SJSA1 (cell line): Measurements from ENCODE around the gene CFAP100. TPM values are rescaled to one million over a fixed set of nuclear protein-coding genes. Genes with fewer than 3 reads are reported as not detected.
A peak's percentile ranks its signal among the peaks of the same experiment; 100 is the strongest.

ENCODE experiments used
- DNase-seq, 2 experiments: peaks; one replicate each; pipeline ENCODE4 v3.0.0-alpha.2; 2015 to 2020; ENCODE audit warnings: low spot score in 2 of 2, low read depth in 1 of 2
- H3K27ac ChIP-seq: fragments of 250-450 bp; sonication (Bioruptor Pico); 2 replicates; pipeline ENCODE4 v1.5.1; 2020; ENCODE audit warnings: mild to moderate bottlenecking, moderate library complexity
- H3K27me3 ChIP-seq: fragments of 250-450 bp; sonication (Bioruptor Pico); replicated peaks from 2 replicates; pipeline ENCODE4 v1.5.1; 2020; ENCODE audit warnings: mild to moderate bottlenecking, moderate library complexity
- H3K36me3 ChIP-seq: fragments of 250-450 bp; sonication (Bioruptor Pico); 2 replicates; pipeline ENCODE4 v1.5.1; 2020; ENCODE audit warnings: mild to moderate bottlenecking
- H3K4me1 ChIP-seq: fragments of 250-450 bp; sonication (Bioruptor Pico); replicated peaks from 2 replicates; pipeline ENCODE4 v1.6.1; 2021; ENCODE audit warnings: mild to moderate bottlenecking
- H3K4me3 ChIP-seq: fragments of 250-450 bp; sonication (Bioruptor Pico); 2 replicates; pipeline ENCODE4 v1.5.1; 2020; ENCODE audit warnings: mild to moderate bottlenecking
- H3K9me3 ChIP-seq: fragments of 250-450 bp; sonication (Bioruptor Pico); replicated peaks from 2 replicates; pipeline ENCODE4 v1.5.1; 2020; ENCODE audit warnings: mild to moderate bottlenecking
- total RNA-seq: library from RNA; depleted of rRNA; stranded (reverse); fragments of >200 nt; shearing (Covaris generic); gene quantifications from 2 replicates; pipeline ENCODE4 v1.2.3, GENCODE V29; 2014

CFAP100 gene
- total RNA-seq, 1 experiment from 2014 or later: not detected

DNA sequence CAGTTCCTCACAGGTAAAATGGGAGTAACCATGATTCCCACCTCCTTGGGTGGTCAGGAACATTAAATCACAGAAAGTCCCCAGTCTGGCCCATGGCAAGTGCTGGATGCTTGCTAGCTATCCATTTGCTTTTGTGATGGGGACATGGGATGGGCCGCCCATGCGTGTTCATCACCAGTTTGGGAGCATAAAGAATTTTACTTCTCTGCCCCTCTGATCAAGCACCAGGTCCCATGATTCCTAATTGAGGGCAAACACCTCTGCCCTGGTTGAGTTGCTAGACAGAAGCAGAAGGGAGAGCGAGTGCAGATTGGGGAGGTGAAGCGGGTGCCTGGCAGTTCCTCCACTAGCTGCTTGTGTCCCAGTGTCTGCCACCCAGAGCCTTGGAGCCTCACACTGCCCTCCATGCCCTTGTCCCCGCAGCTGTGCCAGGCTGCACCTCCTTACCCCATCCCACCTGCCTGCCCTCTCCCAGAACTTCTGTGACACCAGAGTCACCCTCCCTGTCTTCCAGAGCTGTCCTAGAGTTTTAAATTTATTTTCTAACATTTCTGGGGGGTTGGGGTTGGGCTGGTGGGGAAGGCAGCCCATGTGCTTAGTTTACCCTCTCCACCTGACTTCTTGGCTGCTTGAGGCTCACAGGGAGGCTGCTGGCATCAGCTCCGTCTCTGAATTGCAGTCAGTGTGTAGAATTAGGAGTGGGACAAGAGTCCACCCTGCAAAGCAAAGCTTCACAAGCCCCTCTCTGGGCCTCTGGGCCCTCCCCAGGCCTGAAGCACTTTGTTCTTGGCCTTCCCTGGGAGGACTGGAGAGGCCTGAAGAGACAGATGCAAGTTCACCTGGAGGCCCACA, 18.4 kb downstream of the CFAP100 start:
- no peak overlapping the region for H3K27ac ChIP-seq
- no peak overlapping the region for H3K4me3 ChIP-seq
- DNase-seq: no peak
- H3K36me3 ChIP-seq: no peaks in the 10 kb centered on the region
- H3K27me3 ChIP-seq: peaks cover 3% of the 10 kb centered on the region; the same call in 1 of the 2 replicates
- H3K9me3 ChIP-seq: no peaks in the 10 kb centered on the region
- H3K4me1 ChIP-seq: no peaks in the 10 kb centered on the region

GRCh38 chr3:126413693-126414080, 19.0 kb downstream of the CFAP100 start:
- no peaks in the 10 kb centered on the region for H3K9me3 ChIP-seq
- no peaks in the 10 kb centered on the region for H3K4me1 ChIP-seq
- H3K27me3 ChIP-seq: peaks cover 3% of the 10 kb centered on the region; the same call in 1 of the 2 replicates

DNA sequence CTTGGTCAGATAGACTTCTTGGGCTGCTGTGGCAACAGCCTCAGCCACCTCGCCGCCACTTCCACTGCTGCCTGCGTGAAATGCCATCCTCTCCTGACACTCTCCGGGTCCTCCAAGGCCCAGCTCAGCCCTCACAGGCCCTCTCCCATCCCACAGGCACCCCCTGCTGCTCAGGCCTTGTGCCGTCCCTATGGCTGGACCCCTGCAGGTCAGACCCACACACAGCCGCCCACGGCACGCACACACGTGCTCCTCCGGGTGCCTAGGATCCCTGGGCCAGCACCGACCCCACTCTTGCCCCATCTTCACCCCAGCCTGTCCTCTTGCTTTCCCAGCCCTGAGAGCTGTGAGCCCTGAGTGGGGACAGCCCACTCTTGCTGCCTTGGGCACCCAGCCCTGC, 19.7 kb downstream of the CFAP100 start:
- DNase-seq: no peak
- no peak overlapping the region for H3K27ac ChIP-seq
- no peaks in the 10 kb centered on the region for H3K4me1 ChIP-seq
- H3K9me3 ChIP-seq: no peaks in the 10 kb centered on the region
- no peaks in the 10 kb centered on the region for H3K36me3 ChIP-seq
- no peak overlapping the region for H3K4me3 ChIP-seq
- H3K27me3 ChIP-seq: peaks cover 3% of the 10 kb centered on the region; the same call in 1 of the 2 replicates

More at GRCh38 chr3:126413693-126414080, 19.0 kb downstream of the CFAP100 start:
- no peak overlapping the region for H3K27ac ChIP-seq
- no peaks in the 10 kb centered on the region for H3K36me3 ChIP-seq
- peak in 1 of 2 experiments; percentile 24 for DNase-seq
- H3K4me3 ChIP-seq: no peak overlapping the region

DNA sequence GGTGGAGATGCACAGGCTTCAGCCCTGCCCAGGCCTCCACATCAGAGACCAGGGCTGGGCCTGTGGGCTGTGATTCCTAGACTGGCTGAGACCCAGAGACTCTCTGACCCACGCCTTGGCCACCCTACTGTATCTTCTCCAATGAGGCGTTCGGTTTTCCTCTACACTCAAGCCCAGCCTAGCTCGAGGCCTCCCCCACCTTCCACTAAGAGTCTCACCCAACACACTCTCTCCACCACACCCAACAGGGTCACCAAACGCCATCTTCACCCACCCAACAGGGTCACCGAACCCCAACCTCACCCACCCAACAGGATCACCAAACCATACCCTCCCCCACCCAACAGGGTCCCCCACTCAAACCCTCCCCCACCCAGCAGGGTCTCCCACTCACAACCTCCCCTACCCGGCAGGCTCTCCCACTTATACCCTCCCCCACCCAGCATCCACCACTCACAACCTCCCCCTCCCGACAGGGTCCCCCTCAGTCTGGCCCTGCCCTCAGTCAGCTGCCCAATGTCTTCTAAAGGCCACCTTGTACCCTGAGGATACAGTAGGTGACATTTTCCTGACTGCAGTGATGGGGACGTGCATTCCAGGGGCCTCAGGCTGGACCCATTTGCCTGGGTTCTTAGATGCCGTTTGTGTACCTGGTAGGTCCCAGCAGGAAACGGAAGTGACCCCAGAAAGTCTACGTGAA, 20.4 kb downstream of the CFAP100 start:
- H3K4me3 ChIP-seq: no peak overlapping the region
- peaks cover 3% of the 10 kb centered on the region; the same call in 1 of the 2 replicates for H3K27me3 ChIP-seq
- no peaks in the 10 kb centered on the region for H3K36me3 ChIP-seq
- no peak overlapping the region for H3K27ac ChIP-seq
- DNase-seq: peak in 1 of 2 experiments; percentile 35
- H3K9me3 ChIP-seq: no peaks in the 10 kb centered on the region
- H3K4me1 ChIP-seq: no peaks in the 10 kb centered on the region

DNA sequence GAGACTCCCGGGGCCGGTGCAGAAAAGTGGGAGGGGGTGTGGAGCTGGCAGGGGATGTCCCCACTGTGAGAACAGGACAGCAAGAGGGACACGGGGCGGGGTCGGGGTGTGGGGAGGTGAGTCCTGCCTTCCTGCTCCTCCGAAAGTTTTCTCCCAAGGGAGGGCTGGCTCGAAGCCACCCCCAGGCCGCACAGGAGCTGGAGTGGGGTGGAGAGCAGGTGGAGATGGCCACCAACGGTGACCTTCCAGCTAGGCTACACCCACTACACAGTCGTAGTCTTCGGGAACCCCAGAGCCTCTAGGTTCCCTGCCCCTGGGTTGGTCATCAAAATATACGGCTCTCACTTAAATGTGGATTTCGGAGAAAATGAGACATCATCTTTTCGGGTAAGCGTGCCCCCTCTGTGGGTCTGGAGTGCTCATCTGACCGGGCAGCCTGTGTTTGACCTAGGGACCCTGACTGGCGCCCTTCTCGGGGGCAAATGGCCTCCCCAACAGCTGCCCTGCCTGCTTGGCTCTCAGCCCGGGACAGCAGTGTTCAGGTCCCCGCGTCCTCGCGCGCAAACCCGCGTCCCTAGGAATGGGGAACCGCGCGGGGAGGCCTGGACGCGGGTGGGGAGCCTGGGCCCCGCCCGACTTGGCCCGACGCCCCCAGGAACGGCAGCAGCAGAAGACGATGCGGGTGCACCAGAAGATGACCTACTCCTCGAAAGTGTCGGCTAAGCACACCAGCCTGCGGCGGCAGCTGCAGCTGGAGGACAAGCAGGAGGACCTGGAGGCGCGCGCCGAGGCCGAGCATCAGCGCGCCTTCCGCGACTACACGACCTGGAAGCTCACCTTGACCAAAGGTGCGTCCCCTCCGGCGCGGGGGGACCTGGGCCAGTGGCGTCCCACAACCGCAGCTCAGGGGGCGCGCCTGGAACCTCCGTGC, 21.2 kb downstream of the CFAP100 start:
- no peak overlapping the region for H3K27ac ChIP-seq
- no peaks in the 10 kb centered on the region for H3K36me3 ChIP-seq
- H3K27me3 ChIP-seq: no peaks in the 10 kb centered on the region; the same call in 1 of the 2 replicates
- DNase-seq: peak in 1 of 2 experiments; percentile 34
- H3K9me3 ChIP-seq: no peaks in the 10 kb centered on the region
- H3K4me1 ChIP-seq: no peaks in the 10 kb centered on the region
- H3K4me3 ChIP-seq: no peak overlapping the region

GRCh38 chr3:126416943-126417342, 22.2 kb downstream of the CFAP100 start:
- Histone ChIP-seq H3K27ac (no peak overlapping the region), H3K4me3 (no peak overlapping the region), H3K27me3 (no peaks in the 10 kb centered on the region; the same call in 1 of the 2 replicates), H3K4me1 (no peaks in the 10 kb centered on the region), H3K36me3 (no peaks in the 10 kb centered on the region), H3K9me3 (no peaks in the 10 kb centered on the region)
- no peak for DNase-seq

DNA sequence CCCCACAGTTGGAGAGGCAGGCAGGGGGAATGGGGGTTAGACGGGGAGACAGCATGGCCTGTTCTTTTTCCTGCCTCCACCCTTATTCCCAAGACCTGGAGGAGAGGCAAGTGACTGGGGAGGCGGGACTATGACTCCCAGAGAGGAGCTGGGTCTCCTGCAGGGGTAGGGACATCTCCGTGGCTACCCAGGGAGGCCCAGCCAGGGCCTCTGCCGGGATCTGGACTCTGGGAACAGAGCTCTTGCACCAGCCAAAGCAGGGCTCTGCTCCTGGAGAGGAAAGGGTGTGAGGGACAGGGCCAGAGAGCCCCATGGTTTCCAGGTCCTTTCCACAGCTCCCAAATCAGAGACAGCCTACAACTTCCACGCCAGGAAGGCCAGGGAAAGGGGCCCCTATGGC, 22.8 kb downstream of the CFAP100 start:
- H3K27ac ChIP-seq: no peak overlapping the region
- H3K27me3 ChIP-seq: no peaks in the 10 kb centered on the region; the same call in 1 of the 2 replicates
- H3K9me3 ChIP-seq: no peaks in the 10 kb centered on the region
- DNase-seq: no peak
- no peaks in the 10 kb centered on the region for H3K36me3 ChIP-seq
- H3K4me3 ChIP-seq: no peak overlapping the region
- no peaks in the 10 kb centered on the region for H3K4me1 ChIP-seq

DNA sequence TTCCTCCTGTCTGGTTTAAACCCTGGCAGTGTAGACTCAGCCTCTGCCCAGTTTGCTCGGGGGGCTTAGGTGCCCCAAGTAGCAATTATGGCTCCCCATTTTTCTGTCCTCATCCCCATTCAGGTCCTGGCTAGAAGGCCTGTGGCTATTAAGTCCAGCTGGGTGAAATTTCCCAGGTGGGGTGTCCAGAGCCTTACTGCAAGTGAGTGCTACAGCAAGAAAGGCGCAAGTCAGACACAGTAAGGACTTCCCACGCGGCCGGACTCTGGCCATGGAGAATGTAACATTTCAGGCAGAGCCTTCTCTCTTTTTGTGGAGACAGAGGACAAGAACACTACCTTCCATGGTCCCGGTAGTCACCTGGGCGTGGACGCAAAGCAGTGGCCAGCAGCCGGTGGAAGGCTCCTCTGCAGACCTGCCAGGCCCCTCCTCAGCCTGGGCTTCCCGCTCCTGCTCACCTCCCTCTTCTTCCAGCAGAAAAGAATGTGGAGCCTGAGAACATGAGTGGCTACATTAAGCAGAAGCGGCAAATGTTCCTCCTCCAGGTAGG, 23.3 kb downstream of the CFAP100 start:
- Histone ChIP-seq H3K4me1 (no peaks in the 10 kb centered on the region), H3K9me3 (no peaks in the 10 kb centered on the region), H3K4me3 (no peak overlapping the region), H3K27ac (no peak overlapping the region), H3K27me3 (no peaks in the 10 kb centered on the region; the same call in 1 of the 2 replicates), H3K36me3 (no peaks in the 10 kb centered on the region)
- peak in 1 of 2 experiments; percentile 28 for DNase-seq

- no peaks in the 10 kb centered on the region; the same call in 1 of the 2 replicates for H3K27me3 ChIP-seq
- no peaks in the 10 kb centered on the region for H3K4me1 ChIP-seq
- DNase-seq: peak in 1 of 2 experiments; percentile 36
- no peak overlapping the region for H3K4me3 ChIP-seq
- H3K9me3 ChIP-seq: no peaks in the 10 kb centered on the region
- H3K36me3 ChIP-seq: no peaks in the 10 kb centered on the region
- H3K27ac ChIP-seq: no peak overlapping the region
Observed at GRCh38 chr3:126418661-126419131, 24.0 kb downstream of the CFAP100 start.

DNA sequence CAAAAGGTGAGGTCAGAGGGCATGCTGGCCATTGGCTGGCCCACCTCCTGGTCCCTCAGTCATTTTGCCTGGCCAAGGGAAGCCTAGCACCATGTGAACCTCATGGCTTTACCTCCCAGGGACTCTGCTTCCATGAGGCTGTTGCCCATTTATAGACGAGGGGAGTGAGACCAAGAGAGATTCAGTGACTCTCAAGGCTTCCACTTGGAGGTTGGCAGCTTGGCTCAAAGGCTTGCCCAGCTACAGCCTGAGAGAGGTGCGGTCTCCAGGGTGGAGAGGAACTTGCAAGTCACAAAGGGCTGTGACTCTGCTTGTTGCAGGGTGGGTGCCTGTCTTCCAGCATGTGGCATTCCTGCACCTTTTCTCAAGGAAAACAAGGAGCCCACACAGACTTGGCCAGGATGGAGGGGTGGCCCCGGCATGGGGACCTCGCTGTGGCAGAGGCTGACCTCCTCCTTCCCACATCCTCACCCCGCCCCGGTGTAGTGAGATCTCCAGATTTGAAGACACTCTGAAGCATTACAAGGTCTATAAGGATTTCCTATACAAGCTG, 24.5 kb downstream of the CFAP100 start:
- no peaks in the 10 kb centered on the region for H3K4me1 ChIP-seq
- H3K27me3 ChIP-seq: no peaks in the 10 kb centered on the region; the same call in 1 of the 2 replicates
- H3K4me3 ChIP-seq: no peak overlapping the region
- H3K27ac ChIP-seq: no peak overlapping the region
- no peaks in the 10 kb centered on the region for H3K9me3 ChIP-seq
- no peak for DNase-seq
- no peaks in the 10 kb centered on the region for H3K36me3 ChIP-seq

- Histone ChIP-seq H3K4me1 (no peaks in the 10 kb centered on the region), H3K27me3 (no peaks in the 10 kb centered on the region; the same call in 1 of the 2 replicates), H3K4me3 (no peak overlapping the region), H3K9me3 (no peaks in the 10 kb centered on the region), H3K36me3 (no peaks in the 10 kb centered on the region), H3K27ac (no peak overlapping the region)
- DNase-seq: no peak
Observed at GRCh38 chr3:126419886-126420786, 25.4 kb downstream of the CFAP100 start.

DNA sequence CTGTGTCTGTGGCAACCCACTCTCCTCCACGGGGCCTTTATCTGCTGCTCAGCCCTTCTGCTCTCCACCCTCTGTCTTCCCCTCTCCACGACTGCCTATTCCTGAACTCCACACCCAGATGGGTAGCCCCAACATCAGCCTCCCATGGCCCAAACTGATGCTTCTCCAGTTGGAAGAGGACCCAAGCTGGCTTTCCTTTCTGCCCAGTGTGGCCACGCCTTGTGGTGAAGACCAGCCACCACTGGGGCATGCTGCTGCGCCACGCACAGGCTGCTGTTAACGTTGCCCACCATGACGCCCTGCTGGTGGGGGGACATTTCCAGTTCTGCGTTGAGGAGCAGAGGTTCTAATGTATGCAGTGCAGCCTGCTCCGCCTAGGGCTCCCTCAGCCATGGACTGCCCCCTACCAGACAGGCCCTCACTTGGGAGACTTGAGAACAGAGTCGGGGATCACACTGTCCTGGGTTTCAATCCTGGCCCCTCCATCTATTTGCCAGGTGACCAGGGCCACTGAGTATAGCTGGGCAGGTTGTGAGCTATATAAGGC, 26.9 kb downstream of the CFAP100 start:
- no peak overlapping the region for H3K27ac ChIP-seq
- DNase-seq: no peak
- no peak overlapping the region for H3K4me3 ChIP-seq
- no peaks in the 10 kb centered on the region; the same call in 1 of the 2 replicates for H3K27me3 ChIP-seq
- no peaks in the 10 kb centered on the region for H3K4me1 ChIP-seq
- H3K9me3 ChIP-seq: no peaks in the 10 kb centered on the region
- no peaks in the 10 kb centered on the region for H3K36me3 ChIP-seq
